ENCODE measurements around the gene SOX8. TPM values are rescaled to one million over a fixed set of nuclear protein-coding genes. Genes with fewer than 3 reads are reported as not detected.

SOX8 gene
- total RNA-seq, 1 donor from 2014 or later: 6.7 TPM

- Mint-ChIP-seq H3K27me3 (peaks cover 3% of the 10 kb centered on the region), H3K27ac (no peak overlapping the region), H3K4me3 (peak overlapping the region; percentile 79)
These were observed 9.1 kb upstream of the SOX8 start for GRCh38 chr16:972316-973002.

GRCh38 chr16:973366-973765 lies 8.2 kb upstream of the SOX8 start:
- no peaks in the 10 kb centered on the region for H3K36me3 Mint-ChIP-seq
- peaks cover 29% of the 10 kb centered on the region for H3K4me1 Mint-ChIP-seq (ENCODE audit: unreplicated experiment)
- DNase-seq (ENCODE audit: extremely low spot score, unreplicated experiment): no peak
- no peak overlapping the region for H3K27ac Mint-ChIP-seq
- H3K9me3 Mint-ChIP-seq: no peaks in the 10 kb centered on the region
- H3K27me3 Mint-ChIP-seq: peaks cover 8% of the 10 kb centered on the region
- no peak for TF ChIP-seq CTCF (conservative IDR thresholded peaks at IDR 0.05)
- no peak overlapping the region for H3K4me3 Mint-ChIP-seq

More at GRCh38 chr16:972316-973002, 9.1 kb upstream of the SOX8 start:
- peak; percentile 68 for DNase-seq (ENCODE audit: extremely low spot score, unreplicated experiment)
- Mint-ChIP-seq H3K4me1 (ENCODE audit: unreplicated experiment) (peaks cover 26% of the 10 kb centered on the region), H3K9me3 (no peaks in the 10 kb centered on the region), H3K36me3 (no peaks in the 10 kb centered on the region)
- no peak for TF ChIP-seq CTCF (conservative IDR thresholded peaks at IDR 0.05)

- H3K4me1 Mint-ChIP-seq (ENCODE audit: unreplicated experiment): peaks cover 23% of the 10 kb centered on the region
- no peaks in the 10 kb centered on the region for H3K36me3 Mint-ChIP-seq
- no peaks in the 10 kb centered on the region for H3K9me3 Mint-ChIP-seq
- no peak overlapping the region for H3K27ac Mint-ChIP-seq
- peak overlapping the region; percentile 70 for H3K4me3 Mint-ChIP-seq
- TF ChIP-seq CTCF (conservative IDR thresholded peaks at IDR 0.05): no peak
- DNase-seq (ENCODE audit: extremely low spot score, unreplicated experiment): peak; percentile 61
- H3K27me3 Mint-ChIP-seq: peaks cover 9% of the 10 kb centered on the region
These were observed 7.5 kb upstream of the SOX8 start for GRCh38 chr16:974001-974601.

- Mint-ChIP-seq H3K4me1 (ENCODE audit: unreplicated experiment) (peaks cover 20% of the 10 kb centered on the region), H3K27ac (no peak overlapping the region), H3K36me3 (no peaks in the 10 kb centered on the region), H3K27me3 (peaks cover 9% of the 10 kb centered on the region), H3K9me3 (no peaks in the 10 kb centered on the region), H3K4me3 (no peak overlapping the region)
- peak; percentile 66 for DNase-seq (ENCODE audit: extremely low spot score, unreplicated experiment)
- no peak for TF ChIP-seq CTCF (conservative IDR thresholded peaks at IDR 0.05)
These were observed 6.8 kb upstream of the SOX8 start for GRCh38 chr16:974611-975261.

DNA sequence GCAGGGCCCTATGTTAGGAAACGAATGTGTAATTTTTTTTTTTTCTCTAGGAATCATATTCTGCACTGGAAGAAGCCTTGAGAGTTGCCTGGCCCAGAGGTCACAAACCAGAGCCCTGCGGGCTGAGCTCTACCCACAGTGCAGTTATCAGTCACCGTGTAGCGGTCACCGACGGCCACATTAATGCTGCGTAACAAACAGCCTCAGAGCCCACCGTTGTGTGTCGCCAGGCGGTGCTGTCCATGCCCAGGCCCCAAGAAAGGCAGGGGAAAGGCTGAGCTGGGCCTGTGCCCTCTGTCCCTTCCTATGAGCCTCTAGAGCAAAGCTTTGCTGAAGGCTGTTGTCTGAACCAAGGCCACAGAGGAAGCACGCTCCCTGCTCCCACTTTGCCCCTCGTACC lies 6.3 kb upstream of the SOX8 start:
- H3K27me3 Mint-ChIP-seq: peaks cover 9% of the 10 kb centered on the region
- no peaks in the 10 kb centered on the region for H3K36me3 Mint-ChIP-seq
- H3K27ac Mint-ChIP-seq: no peak overlapping the region

More for the DNA sequence above, 6.3 kb upstream of the SOX8 start:
- DNase-seq (ENCODE audit: extremely low spot score, unreplicated experiment): no peak
- TF ChIP-seq CTCF (conservative IDR thresholded peaks at IDR 0.05): no peak
- peaks cover 19% of the 10 kb centered on the region for H3K4me1 Mint-ChIP-seq (ENCODE audit: unreplicated experiment)
- no peaks in the 10 kb centered on the region for H3K9me3 Mint-ChIP-seq
- H3K4me3 Mint-ChIP-seq: no peak overlapping the region
